Mesenchymal stem cell (in vitro differentiated cells and primary cell): ENCODE data around the gene HOPX.
A peak's percentile ranks its signal among the peaks of the same experiment; 100 is the strongest.
"Not testable (repeated sequence)": the region's sequence is repeated elsewhere in the genome, so short reads cannot be mapped to it uniquely, and the experiment has no call there.

Experiments
- DNase-seq: peaks from one replicate; pipeline ENCODE4 v3.0.0-alpha.2; 2013
- H2AFZ ChIP-seq: one replicate; pipeline ENCODE4 v1.6.1; 2013; ENCODE audit warnings: low read depth, mild to moderate bottlenecking, control low read depth, inconsistent platforms, low read length, moderate library complexity
- H2AK5ac ChIP-seq: 2 replicates; pipeline ENCODE4 v1.6.1; 2013; ENCODE audit warnings: low read length, moderate library complexity, mild to moderate bottlenecking, inconsistent platforms; ENCODE audit not compliant: severe bottlenecking
- H2BK120ac ChIP-seq: one replicate; pipeline ENCODE4 v1.6.1; 2013; ENCODE audit warnings: low read depth, mild to moderate bottlenecking, inconsistent platforms, low read length, moderate library complexity
- H2BK12ac ChIP-seq, 2 experiments: one replicate each; pipeline ENCODE4 v1.6.1; 2013; ENCODE audit warnings: inconsistent platforms in 2 of 2, low read length in 2 of 2, mild to moderate bottlenecking in 2 of 2, moderate library complexity in 2 of 2, control low read depth in 1 of 2
- H2BK15ac ChIP-seq: one replicate; pipeline ENCODE4 v1.6.1; 2013; ENCODE audit warnings: mild to moderate bottlenecking, low read depth, inconsistent platforms; ENCODE audit not compliant: poor library complexity, severe bottlenecking
- H2BK5ac ChIP-seq: 2 replicates; pipeline ENCODE4 v1.6.1; 2013; ENCODE audit warnings: low read depth, mild to moderate bottlenecking, low read length, control low read depth, inconsistent platforms; ENCODE audit not compliant: poor library complexity, severe bottlenecking
- H3K14ac ChIP-seq, 2 experiments: one replicate each; pipeline ENCODE4 v1.6.1; 2013; ENCODE audit warnings: inconsistent platforms in 2 of 2, low read length in 2 of 2, control low read depth in 1 of 2, mild to moderate bottlenecking in 1 of 2, moderate library complexity in 1 of 2
- H3K18ac ChIP-seq, 2 experiments: one replicate each; pipeline ENCODE4 v1.6.1; 2013; ENCODE audit warnings: inconsistent platforms in 2 of 2, low read length in 2 of 2, control low read depth in 1 of 2, low read depth in 1 of 2, mild to moderate bottlenecking in 1 of 2
- H3K23ac ChIP-seq, 2 experiments: one replicate each; pipeline ENCODE4 v1.6.1; 2013; ENCODE audit warnings: inconsistent platforms in 2 of 2, low read length in 2 of 2, mild to moderate bottlenecking in 2 of 2, moderate library complexity in 2 of 2, control low read depth in 1 of 2
- H3K27ac ChIP-seq: 2 replicates; pipeline ENCODE4 v1.5.1; 2013; ENCODE audit warnings: mild to moderate bottlenecking, moderate library complexity, low read length, control low read depth, inconsistent platforms; ENCODE audit not compliant: poor library complexity, severe bottlenecking
- H3K27me3 ChIP-seq, 2 experiments: 2 replicates each; pipeline versions ENCODE4 v1.6.1 to v1.7.0; 2013; ENCODE audit warnings: low read length in 2 of 2, mild to moderate bottlenecking in 2 of 2, moderate library complexity in 2 of 2, control low read depth in 1 of 2, inconsistent platforms in 1 of 2; ENCODE audit not compliant: control insufficient read depth in 1 of 2, insufficient read depth in 1 of 2
- H3K36me3 ChIP-seq, 2 experiments: 2 replicates each; pipeline versions ENCODE4 v1.6.1 to v1.7.0; 2013; ENCODE audit warnings: low read length in 2 of 2, control low read depth in 1 of 2, inconsistent platforms in 1 of 2, low read depth in 1 of 2, mild to moderate bottlenecking in 1 of 2; ENCODE audit not compliant: insufficient read depth in 2 of 2, control insufficient read depth in 1 of 2
- H3K4ac ChIP-seq, 2 experiments: one replicate each; pipeline ENCODE4 v1.6.1; 2013; ENCODE audit warnings: inconsistent platforms in 2 of 2, low read length in 2 of 2, mild to moderate bottlenecking in 2 of 2, moderate library complexity in 2 of 2, control low read depth in 1 of 2, low read depth in 1 of 2
- H3K4me1 ChIP-seq: 2 replicates; pipeline ENCODE4 v1.6.1; 2013; ENCODE audit warnings: low read depth, low read length, control low read depth; ENCODE audit not compliant: control insufficient read depth, insufficient read depth
- H3K4me2 ChIP-seq: 2 replicates; pipeline ENCODE4 v1.6.1; 2013; ENCODE audit warnings: low read length, mild to moderate bottlenecking, inconsistent platforms; ENCODE audit not compliant: poor library complexity, severe bottlenecking
- H3K4me3 ChIP-seq, 2 experiments: 2 replicates each; pipeline versions ENCODE4 v1.5.1 to v1.7.0; 2013; ENCODE audit warnings: low read length in 2 of 2, mild to moderate bottlenecking in 2 of 2, control low read depth in 1 of 2, low read depth in 1 of 2; ENCODE audit not compliant: insufficient read depth in 1 of 2
- H3K79me1 ChIP-seq: replicated peaks from 2 replicates; pipeline ENCODE4 v1.6.1; 2013; ENCODE audit warnings: mild to moderate bottlenecking, control low read depth, low read length, inconsistent platforms; ENCODE audit not compliant: poor library complexity, severe bottlenecking
- H3K9ac ChIP-seq: 2 replicates; pipeline ENCODE4 v1.7.0; 2013; ENCODE audit warnings: mild to moderate bottlenecking, low read length, moderate library complexity
- H3K9me3 ChIP-seq: 2 replicates; pipeline ENCODE4 v1.7.0; 2013; ENCODE audit warnings: mild to moderate bottlenecking, low read length; ENCODE audit not compliant: control insufficient read depth
- H4K8ac ChIP-seq: one replicate; pipeline ENCODE4 v1.6.1; 2013; ENCODE audit warnings: inconsistent platforms, mild to moderate bottlenecking, low read length, moderate library complexity
- H4K91ac ChIP-seq: one replicate; pipeline ENCODE4 v1.6.1; 2013; ENCODE audit warnings: mild to moderate bottlenecking, low read length, inconsistent platforms
- WGBS: methylation state at CpG from one replicate; pipeline ENCODE4 v1.1.7; 2013; ENCODE audit warnings: mixed read lengths; 5-methylcytosine and 5-hydroxymethylcytosine counted together

HOPX gene

DNA sequence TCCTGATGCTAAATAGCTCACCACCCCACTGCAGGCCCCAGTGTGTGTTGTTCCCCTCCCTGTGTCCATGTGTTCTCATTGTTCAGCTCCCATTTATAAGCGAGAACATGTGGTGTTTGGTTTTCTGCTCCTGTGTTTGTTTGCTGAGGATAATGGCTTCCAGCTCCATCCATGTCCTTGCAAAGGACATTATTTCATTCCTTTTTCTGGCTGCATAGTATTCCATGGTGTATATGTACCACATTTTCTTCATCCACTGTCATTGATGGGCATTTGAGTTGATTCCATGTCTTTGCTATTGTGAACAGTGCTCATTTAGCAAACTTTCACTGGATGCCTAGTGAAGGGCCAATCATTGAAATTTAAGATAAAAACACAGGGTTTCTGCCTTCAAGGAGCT lies 45.5 kb upstream of the HOPX start:
- not testable (repeated sequence) for H2AK5ac ChIP-seq, H3K36me3 ChIP-seq, DNase-seq, H2BK120ac ChIP-seq, H2AFZ ChIP-seq, H3K9me3 ChIP-seq, H3K79me1 ChIP-seq, H3K9ac ChIP-seq, H3K4me2 ChIP-seq, H4K8ac ChIP-seq, H2BK5ac ChIP-seq, H3K4me1 ChIP-seq, H3K27ac ChIP-seq, H4K91ac ChIP-seq, H2BK15ac ChIP-seq, H3K23ac ChIP-seq, H3K14ac ChIP-seq, H3K4ac ChIP-seq, H3K4me3 ChIP-seq
- Histone ChIP-seq H3K18ac (peak overlapping the region in 1 of 2 experiments; percentile 34), H3K27me3 (peaks cover 0 to 32% of the 10 kb centered on the region in 2 experiments), H2BK12ac (peak overlapping the region in 1 of 2 experiments; percentile 46)
- WGBS = no CpG with 5 or more reads among the region's 1 CpG

DNA sequence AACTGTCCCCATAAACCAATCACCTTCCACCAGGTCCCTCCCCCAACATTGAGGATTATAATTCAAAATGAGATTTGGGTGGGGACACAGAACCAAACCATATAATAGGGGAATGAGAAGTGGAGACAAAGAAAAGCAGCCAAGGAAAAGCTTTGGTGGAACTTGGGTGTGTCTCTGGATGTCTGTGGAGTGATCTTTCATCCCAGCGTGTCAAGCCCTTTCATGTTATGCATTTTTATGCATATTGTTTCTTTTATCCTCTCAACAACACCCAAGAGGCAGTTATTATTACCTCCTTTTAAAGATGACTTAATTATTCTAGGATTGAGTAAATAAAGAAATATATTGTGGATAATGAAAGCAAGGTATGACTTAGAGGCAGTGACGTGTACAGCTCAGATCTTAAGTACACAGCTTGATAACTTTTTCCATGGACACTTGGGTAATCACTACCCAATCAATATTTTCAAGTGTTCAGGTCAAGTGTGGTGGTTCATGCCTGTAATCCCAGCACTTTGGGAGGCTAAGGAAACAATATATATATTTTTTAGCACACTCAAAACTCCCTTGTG lies 42.6 kb upstream of the HOPX start:
- no peak for DNase-seq
- no peak overlapping the region for H3K4ac ChIP-seq

DNA sequence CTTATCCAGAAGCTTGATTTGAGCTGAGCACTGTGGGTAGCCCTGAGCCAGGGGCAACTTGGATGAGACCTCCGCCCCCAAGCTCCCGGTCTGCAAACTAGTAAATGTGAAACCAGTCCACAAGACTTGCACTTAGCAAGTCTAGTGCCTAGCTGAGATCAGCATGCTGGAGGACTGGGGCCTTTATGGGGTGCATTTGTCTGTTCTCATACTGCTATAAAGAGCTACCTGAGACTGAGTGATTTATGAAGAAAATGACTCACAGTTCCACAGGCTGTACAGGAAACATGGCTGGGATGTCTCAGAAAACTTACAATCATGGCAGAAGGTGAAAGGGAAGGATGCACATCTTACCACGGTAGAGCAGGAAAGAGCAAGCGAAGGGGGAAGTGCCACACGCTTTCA lies 42.1 kb upstream of the HOPX start:
- DNase-seq = no peak
- H3K18ac ChIP-seq = no peak overlapping the region
- H3K36me3 ChIP-seq = no peaks in the 10 kb centered on the region
- no peak overlapping the region for H3K4me3 ChIP-seq
- no peak overlapping the region for H2AFZ ChIP-seq
- no peaks in the 10 kb centered on the region for H3K4me1 ChIP-seq
- H2AK5ac ChIP-seq = no peak overlapping the region
- H3K27me3 ChIP-seq = peaks cover 0 to 32% of the 10 kb centered on the region in 2 experiments
- peak overlapping the region; percentile 24 to 55 for H2BK12ac ChIP-seq
- WGBS = 68% methylated on average over 3 of the region's 5 CpGs
- H3K79me1 ChIP-seq = no peaks in the 10 kb centered on the region
- H3K9me3 ChIP-seq = no peaks in the 10 kb centered on the region
- H3K4me2 ChIP-seq = no peak overlapping the region
- no peak overlapping the region for H2BK5ac ChIP-seq
- peak overlapping the region; percentile 62 for H4K8ac ChIP-seq
- peak overlapping the region; percentile 65 for H4K91ac ChIP-seq
- H3K27ac ChIP-seq = no peak overlapping the region
- H2BK15ac ChIP-seq = no peak overlapping the region
- H3K23ac ChIP-seq = no peak overlapping the region
- peak overlapping the region in 1 of 2 experiments; percentile 35 for H3K4ac ChIP-seq
- no peak overlapping the region for H2BK120ac ChIP-seq
- H3K9ac ChIP-seq = no peak overlapping the region
- H3K14ac ChIP-seq = no peak overlapping the region

More for the DNA sequence above, 42.6 kb upstream of the HOPX start:
- H3K23ac ChIP-seq = no peak overlapping the region
- no peak overlapping the region for H4K91ac ChIP-seq
- H2AFZ ChIP-seq = no peak overlapping the region
- no peak overlapping the region for H4K8ac ChIP-seq
- no peak overlapping the region for H3K14ac ChIP-seq
- no peak overlapping the region for H2BK5ac ChIP-seq
- H3K27me3 ChIP-seq = peaks cover 0 to 32% of the 10 kb centered on the region in 2 experiments
- H3K27ac ChIP-seq = no peak overlapping the region
- no peak overlapping the region for H3K9ac ChIP-seq
- no CpG with 5 or more reads among the region's 2 CpGs for WGBS
- H3K4me1 ChIP-seq = no peaks in the 10 kb centered on the region
- H3K4me2 ChIP-seq = no peak overlapping the region
- H2BK120ac ChIP-seq = no peak overlapping the region
- H2AK5ac ChIP-seq = no peak overlapping the region
- no peak overlapping the region for H2BK15ac ChIP-seq
- no peaks in the 10 kb centered on the region for H3K36me3 ChIP-seq
- H3K18ac ChIP-seq = no peak overlapping the region
- no peaks in the 10 kb centered on the region for H3K9me3 ChIP-seq
- no peak overlapping the region for H2BK12ac ChIP-seq
- H3K79me1 ChIP-seq = no peaks in the 10 kb centered on the region
- no peak overlapping the region for H3K4me3 ChIP-seq

DNA sequence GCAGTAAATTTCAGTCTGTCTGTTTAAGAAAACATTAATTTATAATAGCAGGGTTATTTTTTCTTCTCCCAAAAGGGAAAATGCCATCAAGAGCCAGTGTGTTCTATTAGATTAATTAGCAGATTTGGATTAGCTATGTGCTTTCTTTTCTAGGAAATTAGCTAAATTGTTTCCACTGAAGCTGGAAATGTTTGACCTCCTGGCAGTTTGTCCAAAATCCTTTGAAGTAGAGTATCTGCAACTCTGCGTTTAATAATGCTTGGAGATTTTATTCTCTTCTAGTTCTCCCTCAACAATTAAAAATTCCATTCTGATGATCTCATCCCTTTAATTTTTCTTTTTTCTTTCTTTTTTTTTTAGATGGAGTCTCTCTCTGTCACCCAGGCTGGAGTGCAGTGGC lies 27.1 kb upstream of the HOPX start:
- H3K4me3 ChIP-seq = no peak overlapping the region
- 93% methylated on average over 1 of the region's 1 CpG for WGBS
- H3K27me3 ChIP-seq = peaks cover 0 to 35% of the 10 kb centered on the region in 2 experiments
- H4K8ac ChIP-seq = no peak overlapping the region
- H3K9me3 ChIP-seq = peaks cover 6% of the 10 kb centered on the region
- no peaks in the 10 kb centered on the region for H3K36me3 ChIP-seq
- H2BK5ac ChIP-seq = no peak overlapping the region
- H2BK15ac ChIP-seq = no peak overlapping the region
- no peaks in the 10 kb centered on the region for H3K79me1 ChIP-seq
- DNase-seq = no peak
- H3K9ac ChIP-seq = no peak overlapping the region
- H2BK120ac ChIP-seq = no peak overlapping the region
- no peak overlapping the region for H4K91ac ChIP-seq
- H3K4ac ChIP-seq = no peak overlapping the region
- H2AFZ ChIP-seq = no peak overlapping the region
- H3K23ac ChIP-seq = no peak overlapping the region
- H3K4me2 ChIP-seq = no peak overlapping the region
- no peak overlapping the region for H2BK12ac ChIP-seq
- H3K18ac ChIP-seq = no peak overlapping the region
- no peak overlapping the region for H3K14ac ChIP-seq
- no peak overlapping the region for H3K27ac ChIP-seq
- no peak overlapping the region for H2AK5ac ChIP-seq
- no peaks in the 10 kb centered on the region for H3K4me1 ChIP-seq
